Type B pancreatic cell (in vitro differentiated cells): ENCODE data around the gene CYSTM1. TPM values are rescaled to one million over a fixed set of nuclear protein-coding genes. Genes with fewer than 3 reads are reported as not detected.
A peak's percentile ranks its signal among the peaks of the same experiment; 100 is the strongest.

Source experiments
- DNase-seq: peaks from one replicate; pipeline ENCODE4 v3.0.0; 2021; ENCODE audit warnings: mixed read lengths; ENCODE audit not compliant: unreplicated experiment; ENCODE audit errors: extremely low spot score
- H3K27ac Mint-ChIP-seq: 2 replicates; pipeline ENCODE4 v1.8.0; 2021; ENCODE audit warnings: mild to moderate bottlenecking, mixed read lengths
- H3K27me3 Mint-ChIP-seq: 2 replicates; pipeline ENCODE4 v1.8.0; 2021; ENCODE audit warnings: mixed read lengths
- H3K36me3 Mint-ChIP-seq: 2 replicates; pipeline ENCODE4 v1.8.0; 2021; ENCODE audit warnings: mixed read lengths
- H3K4me1 Mint-ChIP-seq: one replicate; pipeline ENCODE4 v1.8.0; 2021; ENCODE audit warnings: mixed read lengths; ENCODE audit not compliant: unreplicated experiment
- H3K4me3 Mint-ChIP-seq: 2 replicates; pipeline ENCODE4 v1.8.0; 2021; ENCODE audit warnings: mild to moderate bottlenecking, mixed read lengths
- H3K9me3 Mint-ChIP-seq: 2 replicates; pipeline ENCODE4 v1.8.0; 2021; ENCODE audit warnings: mixed read lengths
- total RNA-seq: library from RNA; stranded (reverse); gene quantifications from 2 replicates; pipeline ENCODE4 v1.2.1, GENCODE V29; 2021; ENCODE audit warnings: low replicate concordance
- TF ChIP-seq, protein P1 (sequence below): fragments of 200-600 bp; sonication (generic); conservative IDR thresholded peaks from 2 replicates; pipeline ENCODE4 v1.5.0; 2021; ENCODE audit warnings: antibody characterized with exemption, mild to moderate bottlenecking

CYSTM1 gene
- total RNA-seq, 1 donor from 2014 or later: 73.5 TPM

- peak overlapping the region; percentile 41 for H3K4me3 Mint-ChIP-seq
- H3K9me3 Mint-ChIP-seq: no peaks in the 10 kb centered on the region
- H3K27me3 Mint-ChIP-seq: no peaks in the 10 kb centered on the region
- H3K27ac Mint-ChIP-seq: peak overlapping the region; percentile 86
- peak; percentile 81 for DNase-seq
- TF ChIP-seq, protein P1, sequence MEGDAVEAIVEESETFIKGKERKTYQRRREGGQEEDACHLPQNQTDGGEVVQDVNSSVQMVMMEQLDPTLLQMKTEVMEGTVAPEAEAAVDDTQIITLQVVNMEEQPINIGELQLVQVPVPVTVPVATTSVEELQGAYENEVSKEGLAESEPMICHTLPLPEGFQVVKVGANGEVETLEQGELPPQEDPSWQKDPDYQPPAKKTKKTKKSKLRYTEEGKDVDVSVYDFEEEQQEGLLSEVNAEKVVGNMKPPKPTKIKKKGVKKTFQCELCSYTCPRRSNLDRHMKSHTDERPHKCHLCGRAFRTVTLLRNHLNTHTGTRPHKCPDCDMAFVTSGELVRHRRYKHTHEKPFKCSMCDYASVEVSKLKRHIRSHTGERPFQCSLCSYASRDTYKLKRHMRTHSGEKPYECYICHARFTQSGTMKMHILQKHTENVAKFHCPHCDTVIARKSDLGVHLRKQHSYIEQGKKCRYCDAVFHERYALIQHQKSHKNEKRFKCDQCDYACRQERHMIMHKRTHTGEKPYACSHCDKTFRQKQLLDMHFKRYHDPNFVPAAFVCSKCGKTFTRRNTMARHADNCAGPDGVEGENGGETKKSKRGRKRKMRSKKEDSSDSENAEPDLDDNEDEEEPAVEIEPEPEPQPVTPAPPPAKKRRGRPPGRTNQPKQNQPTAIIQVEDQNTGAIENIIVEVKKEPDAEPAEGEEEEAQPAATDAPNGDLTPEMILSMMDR: no peak
- H3K4me1 Mint-ChIP-seq: peaks cover 24% of the 10 kb centered on the region
- peaks cover 3% of the 10 kb centered on the region for H3K36me3 Mint-ChIP-seq
Measured at GRCh38 chr5:140240987-140241706, 66.2 kb downstream of the CYSTM1 start.

DNA sequence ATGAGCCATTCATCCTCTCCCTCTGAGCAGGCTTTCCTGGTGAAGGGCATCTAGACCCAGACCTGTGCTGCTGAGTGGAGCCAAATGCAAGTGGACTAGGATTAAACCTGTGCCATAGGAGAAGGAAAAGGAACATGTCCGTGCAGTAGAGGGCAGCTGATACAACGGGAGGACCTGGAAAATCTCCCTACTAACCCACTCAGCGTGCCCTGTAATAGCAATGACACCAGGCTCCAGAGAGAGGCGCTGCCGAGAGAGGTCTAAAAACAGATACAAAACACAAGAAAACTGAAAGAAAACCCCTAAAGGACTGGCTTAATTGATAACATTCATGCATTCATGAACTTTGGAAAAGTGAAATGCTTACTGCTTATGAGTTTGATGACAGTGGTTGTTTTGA, 67.1 kb downstream of the CYSTM1 start:
- peak overlapping the region; percentile 86 for H3K27ac Mint-ChIP-seq
- no peaks in the 10 kb centered on the region for H3K27me3 Mint-ChIP-seq
- peaks cover 24% of the 10 kb centered on the region for H3K4me1 Mint-ChIP-seq
- peaks cover 3% of the 10 kb centered on the region for H3K36me3 Mint-ChIP-seq
- H3K9me3 Mint-ChIP-seq: no peaks in the 10 kb centered on the region
- H3K4me3 Mint-ChIP-seq: peak overlapping the region; percentile 31
- no peak for DNase-seq
- TF ChIP-seq, protein P1: peak; percentile 12

- peaks cover 24% of the 10 kb centered on the region for H3K4me1 Mint-ChIP-seq
- no peak overlapping the region for H3K4me3 Mint-ChIP-seq
Measured at GRCh38 chr5:140242890-140243585, 68.0 kb downstream of the CYSTM1 start.

GRCh38 chr5:140243706-140244250, 68.8 kb downstream of the CYSTM1 start:
- TF ChIP-seq, protein P1: no peak
- no peaks in the 10 kb centered on the region for H3K27me3 Mint-ChIP-seq
- DNase-seq: no peak
- no peak overlapping the region for H3K27ac Mint-ChIP-seq
- no peaks in the 10 kb centered on the region for H3K9me3 Mint-ChIP-seq
- H3K4me1 Mint-ChIP-seq: peaks cover 24% of the 10 kb centered on the region
- H3K4me3 Mint-ChIP-seq: no peak overlapping the region
- peaks cover 3% of the 10 kb centered on the region for H3K36me3 Mint-ChIP-seq

More at GRCh38 chr5:140242890-140243585, 68.0 kb downstream of the CYSTM1 start:
- Mint-ChIP-seq H3K27ac (no peak overlapping the region), H3K27me3 (no peaks in the 10 kb centered on the region), H3K36me3 (peaks cover 3% of the 10 kb centered on the region), H3K9me3 (no peaks in the 10 kb centered on the region)
- TF ChIP-seq, protein P1: no peak
- DNase-seq: no peak

DNA sequence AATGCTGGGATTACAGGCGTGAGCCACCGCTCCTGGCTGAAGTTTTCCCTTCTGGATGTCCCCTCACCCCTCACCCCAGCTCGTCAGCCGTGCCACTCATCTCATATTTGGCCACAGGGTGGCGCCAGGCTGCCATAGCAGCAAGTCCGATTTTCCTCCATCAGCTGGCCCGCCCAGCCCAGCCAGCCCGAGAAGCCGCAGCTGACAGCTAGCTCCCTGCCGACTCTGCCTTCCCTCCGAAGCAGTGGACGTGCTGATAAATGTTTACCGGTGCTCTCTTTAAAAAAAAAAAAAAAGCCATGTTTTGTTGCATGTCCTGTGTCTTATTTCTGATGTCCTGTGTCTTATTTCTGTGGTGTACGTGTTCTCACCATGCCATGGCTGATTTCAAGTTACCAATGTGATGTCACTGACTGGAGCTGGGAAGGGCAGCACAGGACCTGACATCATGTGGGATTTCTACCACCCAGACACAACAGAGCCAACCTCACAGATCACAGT, 69.6 kb downstream of the CYSTM1 start:
- TF ChIP-seq, protein P1: peak; percentile 94
- H3K27ac Mint-ChIP-seq: peak overlapping the region; percentile 64
- peak overlapping the region; percentile 36 for H3K4me3 Mint-ChIP-seq
- no peaks in the 10 kb centered on the region for H3K9me3 Mint-ChIP-seq
- DNase-seq: peak; percentile 90
- peaks cover 3% of the 10 kb centered on the region for H3K36me3 Mint-ChIP-seq
- no peaks in the 10 kb centered on the region for H3K27me3 Mint-ChIP-seq
- H3K4me1 Mint-ChIP-seq: peaks cover 24% of the 10 kb centered on the region
